GM12801 (cell line): ENCODE data around the gene DDX46.

Experiments used
- CTCF ChIP-seq: IDR thresholded peaks from one replicate; pipeline ENCODE4 v1.5.1; 2011; ENCODE audit warnings: control low read depth; ENCODE audit not compliant: insufficient read length; ENCODE audit errors: extremely low read depth

The DDX46 gene

DNA sequence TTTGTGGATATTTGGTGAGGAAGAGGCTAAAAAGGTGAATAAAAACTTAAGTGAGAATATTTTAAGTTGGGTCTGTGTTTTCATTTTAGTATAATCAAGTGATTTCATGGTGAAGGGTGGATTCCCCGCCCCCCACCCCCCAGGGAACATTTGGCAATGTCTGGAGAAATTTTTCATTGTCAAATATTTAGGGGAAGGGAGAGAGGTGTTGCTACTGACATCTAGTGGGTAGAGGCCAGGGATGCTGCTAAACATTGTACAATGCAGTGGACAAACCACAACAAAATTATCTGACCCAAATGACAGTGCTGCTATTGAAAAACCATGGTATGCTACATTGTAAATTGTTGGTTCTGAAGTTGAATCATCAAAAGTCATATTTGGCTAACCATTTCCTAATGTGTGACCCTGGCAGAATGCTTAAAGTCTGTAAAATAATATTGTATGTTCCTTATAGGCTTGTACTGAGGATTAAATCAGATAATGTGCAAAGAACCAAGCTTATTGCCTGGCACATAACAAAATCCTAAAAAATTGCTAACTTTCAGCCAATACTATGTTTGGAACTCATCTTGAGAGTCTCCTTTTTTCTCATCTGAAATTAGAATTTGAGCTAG lies 92.8 kb downstream of the DDX46 start:
- TF ChIP-seq CTCF = no peak

DNA sequence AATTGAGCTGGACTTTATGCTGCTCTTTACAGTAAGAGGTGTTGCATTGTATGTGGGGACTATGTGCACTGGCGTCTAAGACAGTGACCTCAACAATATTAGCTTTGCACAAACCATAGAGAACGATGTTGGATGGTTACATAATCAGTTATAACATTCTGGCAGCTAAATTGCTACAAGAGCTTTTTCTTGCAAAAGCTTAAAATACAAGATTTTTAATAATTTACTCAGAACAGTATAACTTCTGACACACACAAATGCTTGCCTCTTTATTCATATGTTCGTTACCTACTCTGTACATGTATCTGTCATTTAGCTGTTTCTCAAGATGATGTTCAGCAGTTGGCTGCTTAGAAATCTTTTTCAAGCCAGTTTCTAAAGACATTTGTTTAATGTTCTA lies 98.8 kb downstream of the DDX46 start:
- TF ChIP-seq CTCF = no peak

DNA sequence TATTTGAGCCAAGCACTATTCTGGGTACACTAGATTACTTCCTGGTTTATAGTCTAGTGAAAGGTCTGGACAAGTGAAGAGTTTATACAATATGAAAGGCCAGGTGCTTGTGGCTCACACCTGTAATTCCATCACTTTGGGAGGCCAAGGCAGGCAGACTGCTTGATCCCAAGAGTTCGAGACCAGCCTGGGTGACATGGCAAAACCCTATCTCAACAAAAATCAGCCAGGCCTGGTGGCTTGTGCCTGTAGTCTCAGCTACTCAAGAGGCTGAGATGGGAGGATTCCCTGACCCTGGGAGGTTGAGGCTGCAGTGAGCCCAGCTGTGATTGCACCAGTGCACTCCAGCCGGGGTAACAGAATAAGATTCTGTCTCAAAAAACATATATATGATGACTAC lies 106.1 kb downstream of the DDX46 start:
- TF ChIP-seq CTCF = no peak

DNA sequence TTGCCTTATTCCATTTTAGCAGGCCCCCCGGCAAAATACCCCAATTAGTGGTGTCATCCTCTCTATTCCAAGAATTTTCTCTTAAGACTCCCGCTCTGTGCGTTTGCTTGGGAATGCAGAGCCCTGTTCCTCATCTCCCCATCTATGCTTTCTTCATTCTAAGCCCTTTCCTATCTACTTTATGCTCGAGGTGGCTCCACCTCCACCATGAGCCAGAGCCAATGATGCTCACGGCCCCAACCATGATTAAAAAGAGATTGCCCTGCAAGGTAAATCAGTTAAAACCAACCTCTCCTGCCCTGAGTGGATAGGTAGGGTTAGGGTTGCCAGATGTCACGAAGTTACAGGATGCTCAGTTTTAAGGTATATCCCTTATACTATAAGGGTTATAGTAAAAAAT lies 114.9 kb downstream of the DDX46 start:
- no peak for TF ChIP-seq CTCF

DNA sequence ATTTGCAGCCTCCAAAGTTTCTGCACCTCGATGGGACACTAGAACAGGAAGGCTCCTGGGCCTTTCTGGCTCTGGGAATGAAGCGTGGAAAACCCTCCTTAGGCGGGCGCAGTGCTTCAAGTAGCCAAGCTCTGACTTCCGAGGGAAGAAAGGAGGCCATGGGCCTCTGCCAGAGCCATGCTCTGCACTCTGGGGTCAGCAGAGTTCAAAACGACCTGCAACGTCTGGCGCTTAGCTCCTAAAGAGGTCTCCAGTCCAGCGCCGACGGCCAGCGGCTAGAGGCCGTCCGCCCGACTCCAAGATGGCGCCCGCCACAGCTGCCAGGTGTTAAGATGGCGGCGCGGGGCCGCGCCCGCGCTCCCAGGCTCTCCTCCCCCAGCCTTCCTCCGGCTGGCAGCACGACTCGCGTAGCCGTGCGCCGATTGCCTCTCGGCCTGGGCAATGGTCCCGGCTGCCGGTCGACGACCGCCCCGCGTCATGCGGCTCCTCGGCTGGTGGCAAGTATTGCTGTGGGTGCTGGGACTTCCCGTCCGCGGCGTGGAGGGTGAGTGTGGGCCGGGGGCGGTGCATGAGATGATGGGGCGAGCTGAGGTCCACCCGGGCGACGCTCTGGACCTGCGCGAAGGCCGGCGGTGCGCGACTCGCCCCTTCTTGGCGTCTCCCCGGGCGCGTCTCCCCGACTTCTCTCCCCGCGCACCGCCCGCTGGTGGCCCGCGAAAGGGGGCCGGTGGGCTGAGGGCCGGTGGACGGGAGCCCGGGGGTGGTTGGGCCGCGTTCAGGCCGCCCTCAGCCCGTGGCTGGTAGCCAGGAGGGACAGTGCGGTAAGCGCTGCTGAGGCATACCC lies 115.6 kb downstream of the DDX46 start, which contains the start of gene TXNDC15:
TSS of gene TXNDC15 (plus strand) at position 385 of the 844 bp plus-strand sequence. CDS start at position 442, 57 bp downstream.
- no peak for TF ChIP-seq CTCF

GRCh38 chr5:134874831-134875655 lies 116.5 kb downstream of the DDX46 start:
- TF ChIP-seq CTCF = no peak

DNA sequence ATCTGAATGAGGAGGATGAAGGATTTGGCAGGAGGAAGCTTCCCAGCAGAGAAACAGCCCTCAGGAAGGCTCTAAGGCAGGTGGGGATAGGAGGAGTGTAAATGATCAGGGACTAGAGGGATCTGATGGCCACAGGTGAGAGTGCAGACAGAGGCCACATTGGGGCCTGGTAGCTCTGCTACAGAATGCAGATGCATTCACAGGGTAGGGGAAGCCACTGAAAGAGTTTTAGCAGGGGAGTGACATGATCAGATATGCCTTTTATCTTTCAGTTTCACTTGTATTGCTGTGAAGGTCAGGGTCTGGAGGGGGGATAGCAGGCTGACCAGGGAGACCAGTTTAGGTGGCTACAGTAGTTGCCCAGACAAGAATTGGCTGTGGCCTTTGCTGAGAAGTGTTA lies 118.6 kb downstream of the DDX46 start:
- no peak for TF ChIP-seq CTCF
